ENCODE results near the gene TBC1D14. TPM values are rescaled to one million over a fixed set of nuclear protein-coding genes. Genes with fewer than 3 reads are reported as not detected.

TBC1D14 gene
- total and polyA plus RNA-seq, 10 of the 15 experiments (the other 5 are each of a cell fraction or from before 2014, with no cell fraction given) = 0.87 to 39.3 (median 30.1) TPM

DNA sequence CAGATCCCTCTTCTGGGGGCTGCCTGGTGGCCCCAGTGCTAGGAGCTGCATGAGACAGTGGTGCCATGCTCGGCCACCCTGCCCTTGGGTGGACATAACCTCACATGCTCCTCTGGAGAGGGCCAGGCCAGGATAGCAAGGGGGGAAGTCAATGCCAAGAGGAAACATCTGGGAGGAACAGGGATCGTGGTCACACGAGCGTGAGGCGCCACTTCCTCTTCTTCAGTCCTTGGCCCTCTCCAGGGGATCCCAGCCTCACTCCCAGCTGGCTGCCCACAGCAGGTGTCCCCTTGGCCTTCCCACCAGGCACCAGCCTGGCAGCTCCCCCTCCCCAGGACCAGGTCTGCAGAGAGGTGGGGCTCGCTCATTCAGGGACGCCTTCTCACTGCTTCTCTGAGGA is 28.6 kb downstream of the TBC1D14 start:
- 53% methylated on average over 7 of the region's 7 CpGs for WGBS (ENCODE audit: insufficient coverage, insufficient replicate concordance, low lambda C conversion rate, missing lambda C conversion rate)
- ChIA-PET POLR2A (interaction anchor here (1.3 kb wide), 1 partner anchor 25 kb away, joined by 3 read pairs; no protein-coding TSS in a partner anchor), RAD21 (ENCODE audit: unreplicated experiment) (no interaction called here), SMC1A (ENCODE audit: uncharacterized antibody, unreplicated experiment) (no interaction called here), CTCF (no interaction called here)
- no peak overlapping the region for H3K9ac ChIP-seq (ENCODE audit: control insufficient read depth, insufficient read depth, low read length)
- in situ Hi-C loops (cut with MboI) = no loop called here
- BruUV-seq (replicated peaks) = no TSS peak
- intact Hi-C loops (cut with micrococcal nuclease; ENCODE audit: unreplicated experiment) = no loop called here
- DNase-seq (ENCODE audit: low read depth, low spot score) = no peak
- H3K4me2 ChIP-seq (ENCODE audit: control insufficient read depth, insufficient read depth) = peak overlapping the region; percentile 0
- FAIRE-seq = no peak
- ATAC-seq = no peak
- peaks cover 9% of the 10 kb centered on the region for H3K79me2 ChIP-seq (ENCODE audit: control insufficient read depth, insufficient read depth, low read length)
- no peak overlapping the region for H3K27ac ChIP-seq (ENCODE audit: control insufficient read depth, insufficient read depth)
- H3K4me1 ChIP-seq (ENCODE audit: control insufficient read depth, insufficient read depth, low read length) = peaks cover 51% of the 10 kb centered on the region
- H3K9me3 ChIP-seq (replicated peaks; ENCODE audit: control insufficient read depth, insufficient read depth, low read length) = no peaks in the 10 kb centered on the region; the same call in 2 of the 3 replicates
- H4K20me1 ChIP-seq (ENCODE audit: control insufficient read depth, insufficient read depth) = no peaks in the 10 kb centered on the region
- TF ChIP-seq, protein P1, sequence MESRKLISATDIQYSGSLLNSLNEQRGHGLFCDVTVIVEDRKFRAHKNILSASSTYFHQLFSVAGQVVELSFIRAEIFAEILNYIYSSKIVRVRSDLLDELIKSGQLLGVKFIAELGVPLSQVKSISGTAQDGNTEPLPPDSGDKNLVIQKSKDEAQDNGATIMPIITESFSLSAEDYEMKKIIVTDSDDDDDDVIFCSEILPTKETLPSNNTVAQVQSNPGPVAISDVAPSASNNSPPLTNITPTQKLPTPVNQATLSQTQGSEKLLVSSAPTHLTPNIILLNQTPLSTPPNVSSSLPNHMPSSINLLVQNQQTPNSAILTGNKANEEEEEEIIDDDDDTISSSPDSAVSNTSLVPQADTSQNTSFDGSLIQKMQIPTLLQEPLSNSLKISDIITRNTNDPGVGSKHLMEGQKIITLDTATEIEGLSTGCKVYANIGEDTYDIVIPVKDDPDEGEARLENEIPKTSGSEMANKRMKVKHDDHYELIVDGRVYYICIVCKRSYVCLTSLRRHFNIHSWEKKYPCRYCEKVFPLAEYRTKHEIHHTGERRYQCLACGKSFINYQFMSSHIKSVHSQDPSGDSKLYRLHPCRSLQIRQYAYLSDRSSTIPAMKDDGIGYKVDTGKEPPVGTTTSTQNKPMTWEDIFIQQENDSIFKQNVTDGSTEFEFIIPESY (IDR thresholded peaks at IDR 0.05) = no peak
- peak; percentile 88 for TF ChIP-seq TCF12 (IDR thresholded peaks at IDR 0.05; ENCODE audit: low read depth, low read length)
- TF ChIP-seq EP300 (IDR thresholded peaks at IDR 0.05; ENCODE audit: borderline replicate concordance in 1 of 2, control insufficient read depth in 1 of 2, low read depth in 2 of 2, low read length in 2 of 2) = 0 out of 4 replicates have a peak, but pooled peaks of 1 of the 2 experiments have one; percentile 25
- no peak for TF ChIP-seq EGR1 (IDR thresholded peaks at IDR 0.05; ENCODE audit: borderline replicate concordance in 1 of 2, low read depth in 2 of 2, low read length in 2 of 2)
- TF ChIP-seq ZZZ3 (IDR thresholded peaks at IDR 0.05; ENCODE audit: control insufficient read depth, insufficient read length, low read depth) = no peak
- TF ChIP-seq TCF3 (IDR thresholded peaks at IDR 0.05; ENCODE audit: borderline replicate concordance, insufficient read depth, low read depth, low read length) = peak; percentile 96
- TF ChIP-seq MTA3 (IDR thresholded peaks at IDR 0.05; ENCODE audit: borderline replicate concordance, low read length) = no peak
- TF ChIP-seq IKZF2 (IDR thresholded peaks at IDR 0.05) = peak; percentile 49 to 69; a peak in 3 of 4 replicates
- no peak for TF ChIP-seq BRCA1 (IDR thresholded peaks at IDR 0.05; ENCODE audit: low read depth, low read length)
- peak; percentile 74; the same call in 1 of the 2 replicates for TF ChIP-seq PAX5 (IDR thresholded peaks at IDR 0.05; ENCODE audit: borderline replicate concordance, low read depth, low read length)
- peak; percentile 95 for TF ChIP-seq EED (IDR thresholded peaks at IDR 0.05; ENCODE audit: low read depth)
- TF ChIP-seq MEF2B (IDR thresholded peaks at IDR 0.05; ENCODE audit: partially characterized antibody, poor library complexity, severe bottlenecking) = no peak
- TF ChIP-seq BCL11A (IDR thresholded peaks at IDR 0.05; ENCODE audit: low read depth, low read length) = peak; percentile 28; the same call in 1 of the 2 replicates
- TF ChIP-seq RUNX3 (IDR thresholded peaks at IDR 0.05; ENCODE audit: low read length) = peak; percentile 69
- TF ChIP-seq CREM (IDR thresholded peaks at IDR 0.05; ENCODE audit: low read depth) = no peak
- TF ChIP-seq IKZF1 (conservative IDR thresholded peaks at IDR 0.05) = peak; percentile 71
- TF ChIP-seq BHLHE40 (IDR thresholded peaks at IDR 0.05; ENCODE audit: borderline replicate concordance in 1 of 2, low read depth in 2 of 2, low read length in 1 of 2) = peak; percentile 45 to 58; a peak in 3 of 4 replicates
- TF ChIP-seq ASH2L (IDR thresholded peaks at IDR 0.05; ENCODE audit: borderline replicate concordance, low read depth) = no peak
- TF ChIP-seq SPI1 (IDR thresholded peaks at IDR 0.05; ENCODE audit: borderline replicate concordance, insufficient read depth, low read depth, low read length) = peak; percentile 97
- TF ChIP-seq DPF2 (IDR thresholded peaks at IDR 0.05) = peak; percentile 38; the same call in 1 of the 2 replicates
- no peak overlapping the region for H3K4me3 ChIP-seq
- no peaks in the 10 kb centered on the region for H3K27me3 ChIP-seq (replicated peaks in 1 of 2; ENCODE audit: control insufficient read depth in 2 of 2, insufficient read depth in 2 of 2, low read length in 1 of 2)
- no peak overlapping the region for H2AFZ ChIP-seq (ENCODE audit: control insufficient read depth, low read depth, low read length)
- H3K36me3 ChIP-seq (ENCODE audit: control insufficient read depth in 2 of 2, insufficient read depth in 2 of 2, low read length in 1 of 2) = peaks cover 0 to 2% of the 10 kb centered on the region in 2 experiments; a peak in 2 of 4 replicates
